HepG2 (cell line): ENCODE measurements around the gene CDX2. TPM values are rescaled to one million over a fixed set of nuclear protein-coding genes. Genes with fewer than 3 reads are reported as not detected.

Experiments used
- ATAC-seq: fragments of 200-7000 bp; cut with Tn5 transposase; 3 replicates; pipeline ENCODE4 v1.9.1; 2020; ENCODE audit warnings: mild to moderate bottlenecking, moderate library complexity
- BruUV-seq: library from RNA; stranded (reverse); fragments of 400-500 nt; replicated peaks from 2 replicates; lab custom pipeline; 2021; lab: Mats Ljungman, UMichigan
- CTCF ChIA-PET: fragments of 300-600 bp; formaldehyde crosslinking; extraction: SDS; loops from one replicate; lab custom pipeline; 2021; ENCODE audit warnings: low total read pairs, inconsistent platforms, low intra/inter-chr PET ratio; lab: Yijun Ruan, JAX
- POLR2A ChIA-PET: fragments of 350-600 bp; sonication (Branson Sonifier 250); formaldehyde crosslinking; loops from one replicate; lab custom pipeline; 2020; ENCODE audit warnings: antibody characterized with exemption, inconsistent platforms; lab: Yijun Ruan, JAX
- DNase-seq: peaks from one replicate; pipeline ENCODE4 v3.0.0-alpha.2; 2015; ENCODE audit warnings: low spot score
- FAIRE-seq: peaks from 3 replicates; lab custom pipeline; 2011; peaks lifted over from hg19 to GRCh38; lab: Jason Lieb, UNC
- H2AFZ ChIP-seq: one replicate; pipeline ENCODE4 v1.6.1; 2011; ENCODE audit warnings: low read length, inconsistent platforms
- H3K27ac ChIP-seq: fragments of 300-600 bp; 3 replicates; pipeline ENCODE4 v1.8.0; 2011; ENCODE audit warnings: mixed run types, mild to moderate bottlenecking, mixed read lengths, low read length, inconsistent platforms; ENCODE audit not compliant: insufficient read depth; ENCODE audit errors: extremely low read length
- H3K27me3 ChIP-seq, 2 experiments: fragments of 200-600 bp in 1 of 2; 2 replicates in 1 of 2; 3 replicates in 1 of 2; pipeline versions ENCODE4 v1.6.0 to v1.8.0; 2011; ENCODE audit warnings: low read length in 2 of 2, mild to moderate bottlenecking in 2 of 2, moderate library complexity in 2 of 2, inconsistent platforms in 1 of 2; ENCODE audit not compliant: insufficient read depth in 2 of 2, control insufficient read depth in 1 of 2
- H3K36me3 ChIP-seq, 2 experiments: fragments of 200-600 bp in 1 of 2; replicated peaks in 1 of 2; 2 replicates in 1 of 2; 3 replicates in 1 of 2; pipeline versions ENCODE4 v1.5.1 to v1.8.0; 2011; ENCODE audit warnings: low read length in 2 of 2, inconsistent platforms in 1 of 2; ENCODE audit not compliant: insufficient read depth in 2 of 2, control insufficient read depth in 1 of 2
- H3K4me1 ChIP-seq: 2 replicates; pipeline ENCODE4 v1.5.1; 2012; ENCODE audit warnings: low read length, inconsistent platforms; ENCODE audit not compliant: insufficient read depth
- H3K4me2 ChIP-seq: 2 replicates; pipeline ENCODE4 v1.6.0; 2011; ENCODE audit warnings: low read depth, low read length, inconsistent platforms
- H3K4me3 ChIP-seq, 3 experiments: fragments of 200-600 bp in 1 of 3; sonication (generic), shearing (Covaris generic) in 1 of 3; replicated peaks in 1 of 3; 2 replicates each; pipeline ENCODE4 v1.5.1; 2011 to 2016; ENCODE audit warnings: low read length in 3 of 3, inconsistent platforms in 2 of 3, low read depth in 2 of 3, mild to moderate bottlenecking in 2 of 3, control low read depth in 1 of 3, mixed read lengths in 1 of 3; ENCODE audit not compliant: insufficient read depth in 1 of 3
- H3K79me2 ChIP-seq: one replicate; pipeline ENCODE4 v1.6.1; 2011; ENCODE audit warnings: low read length, inconsistent platforms; ENCODE audit not compliant: insufficient read depth
- H3K9ac ChIP-seq: 2 replicates; pipeline ENCODE4 v1.6.0; 2011; ENCODE audit warnings: mild to moderate bottlenecking, low read depth, low read length, inconsistent platforms; ENCODE audit not compliant: insufficient read depth
- H3K9me3 ChIP-seq: 2 replicates; pipeline ENCODE4 v1.5.1; 2012; ENCODE audit warnings: mild to moderate bottlenecking, low read length
- H4K20me1 ChIP-seq: 2 replicates; pipeline ENCODE4 v1.6.0; 2011; ENCODE audit warnings: inconsistent platforms, mild to moderate bottlenecking, low read length, moderate library complexity; ENCODE audit not compliant: insufficient read depth
- EZH2 ChIP-seq: conservative IDR thresholded peaks from 2 replicates; pipeline ENCODE4 v1.6.1; 2012; ENCODE audit warnings: mild to moderate bottlenecking, low read depth, low read length, moderate library complexity
- IKZF1 ChIP-seq: fragments of 450-650 bp; IDR thresholded peaks from 2 replicates; pipeline ENCODE4 v1.7.1; 2016
- JUND ChIP-seq: sonication (generic); formaldehyde crosslinking; IDR thresholded peaks from 2 replicates; pipeline ENCODE4 v1.8.0; 2022; ENCODE audit warnings: mild to moderate bottlenecking, missing genetic modification reagents
- NCOA5 ChIP-seq: sonication (generic); formaldehyde crosslinking; IDR thresholded peaks from 2 replicates; pipeline ENCODE4 v1.4.0; 2020; ENCODE audit warnings: missing genetic modification reagents
- PAWR ChIP-seq: sonication (generic); formaldehyde crosslinking; IDR thresholded peaks from 2 replicates; pipeline ENCODE4 v1.4.0; 2020; ENCODE audit warnings: missing genetic modification reagents, mild to moderate bottlenecking, borderline replicate concordance
- RXRB ChIP-seq: IDR thresholded peaks from 2 replicates; pipeline ENCODE4 v1.6.1; 2016; ENCODE audit warnings: borderline replicate concordance, missing genetic modification reagents, missing compliant biosample characterization
- SSRP1 ChIP-seq: IDR thresholded peaks from 2 replicates; pipeline ENCODE4 v1.6.1; 2016; ENCODE audit warnings: control low read depth
- TAF1 ChIP-seq: sonication (generic); formaldehyde crosslinking; IDR thresholded peaks from 2 replicates; pipeline ENCODE4 v1.4.0; 2020; ENCODE audit warnings: missing genetic modification reagents
- ZNF780A ChIP-seq: sonication (generic); formaldehyde crosslinking; IDR thresholded peaks from 2 replicates; pipeline ENCODE4 v1.8.0; 2022; ENCODE audit warnings: mild to moderate bottlenecking, missing genetic modification reagents, moderate library complexity
- ZNF788 ChIP-seq: sonication (generic); formaldehyde crosslinking; IDR thresholded peaks from 2 replicates; pipeline ENCODE4 v1.5.0; 2020; ENCODE audit warnings: mild to moderate bottlenecking, missing genetic modification reagents, borderline replicate concordance
- WGBS: methylation state at CpG from one replicate; pipeline ENCODE4 v1.1.6; 2017; ENCODE audit warnings: low lambda C conversion rate; 5-methylcytosine and 5-hydroxymethylcytosine counted together
- in situ Hi-C: cut with HindIII; loops from 2 replicates; pipeline ENCODE4 v1.10.0; 2017; ENCODE audit warnings: low pct_unique_long_range_greater_than_20kb; ENCODE audit not compliant: extremely low pct_ligation_motif_present
- intact Hi-C: fragments of 100-400 bp; cut with micrococcal nuclease; formaldehyde crosslinking; loops from one replicate; pipeline ENCODE4 v1.10.0; 2022; ENCODE audit not compliant: unreplicated experiment
- polyA plus RNA-seq, 8 experiments: library from polyadenylated mRNA; depleted of rRNA in 3 of 8; stranded (reverse) in 7 of 8; unstranded in 1 of 8; fragments of >200 nt; fragmentation: Illumina TruSeq in 4 of 8; extraction: Trizol in 4 of 8; gene quantifications; 2 replicates each; pipeline versions ENCODE4 v1.2.1 to v1.2.3, GENCODE V29; 2011 to 2016; ENCODE audit warnings: low read depth in 4 of 8, missing spikeins in 1 of 8, mixed read lengths in 1 of 8; ENCODE audit not compliant: insufficient read depth in 1 of 8
- total RNA-seq, 5 experiments: library from RNA; depleted of rRNA; stranded (reverse); fragments of >200 nt; fragmentation: Illumina TruSeq; extraction: Trizol; gene quantifications; 2 replicates each; pipeline ENCODE4 v1.2.3, GENCODE V29; 2016; ENCODE audit warnings: low read depth in 1 of 5
- TF ChIP-seq, protein P1 (sequence below): sonication (generic); formaldehyde crosslinking; IDR thresholded peaks from 2 replicates; pipeline ENCODE4 v1.5.1; 2020; ENCODE audit warnings: mild to moderate bottlenecking, missing genetic modification reagents, moderate library complexity

CDX2 gene
- total and polyA plus RNA-seq, 2 of the 13 experiments (the other 11 are each of a cell fraction or from before 2014, with no cell fraction given): 0.04 TPM; not detected in 1

DNA sequence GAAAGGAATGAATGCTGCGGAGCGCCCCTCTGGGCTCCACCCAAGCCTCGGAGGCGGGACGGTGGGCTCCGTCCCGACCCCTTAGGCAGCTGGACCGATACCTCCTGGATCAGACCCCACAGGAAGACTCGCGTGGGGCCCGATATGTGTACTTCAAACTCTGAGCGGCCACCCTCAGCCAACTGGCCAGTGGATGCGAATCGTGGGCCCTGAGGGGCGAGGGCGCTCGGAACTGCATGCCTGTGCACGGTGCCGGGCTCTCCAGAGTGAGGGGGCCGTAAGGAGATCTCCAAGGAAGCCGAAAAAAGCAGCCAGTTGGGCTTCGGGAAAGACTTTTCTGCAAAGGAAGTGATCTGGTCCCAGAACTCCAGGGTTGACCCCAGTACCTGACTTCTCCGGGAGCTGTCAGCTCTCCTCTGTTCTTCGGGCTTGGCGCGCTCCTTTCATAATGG lies 40.7 kb downstream of the CDX2 start:
- BruUV-seq: no TSS peak
- no peak for DNase-seq
- in situ Hi-C loops: no loop called here
- 43% methylated on average over 14 of the region's 26 CpGs for WGBS
- Histone ChIP-seq H3K4me3 (no peak overlapping the region), H3K27ac (no peak overlapping the region), H3K79me2 (no peaks in the 10 kb centered on the region), H3K9ac (no peak overlapping the region), H3K4me1 (no peaks in the 10 kb centered on the region), H3K27me3 (0 out of 5 replicates have a peak, but pooled peaks cover 0 to 7% of the 10 kb centered on the region in 2 experiments), H2AFZ (no peak overlapping the region), H3K9me3 (no peaks in the 10 kb centered on the region), H4K20me1 (no peaks in the 10 kb centered on the region), H3K36me3 (no peaks in the 10 kb centered on the region), H3K4me2 (no peak overlapping the region)
- intact Hi-C loops: no loop called here
- POLR2A ChIA-PET: no interaction called here
- TF ChIP-seq SSRP1 (CRISPR knock-in tag) (no peak), ZNF780A (CRISPR knock-in tag) (no peak), JUND (CRISPR knock-in tag) (no peak), RXRB (CRISPR knock-in tag) (no peak)
- no peak for ATAC-seq
- CTCF ChIA-PET: no interaction called here
- no peak for FAIRE-seq

DNA sequence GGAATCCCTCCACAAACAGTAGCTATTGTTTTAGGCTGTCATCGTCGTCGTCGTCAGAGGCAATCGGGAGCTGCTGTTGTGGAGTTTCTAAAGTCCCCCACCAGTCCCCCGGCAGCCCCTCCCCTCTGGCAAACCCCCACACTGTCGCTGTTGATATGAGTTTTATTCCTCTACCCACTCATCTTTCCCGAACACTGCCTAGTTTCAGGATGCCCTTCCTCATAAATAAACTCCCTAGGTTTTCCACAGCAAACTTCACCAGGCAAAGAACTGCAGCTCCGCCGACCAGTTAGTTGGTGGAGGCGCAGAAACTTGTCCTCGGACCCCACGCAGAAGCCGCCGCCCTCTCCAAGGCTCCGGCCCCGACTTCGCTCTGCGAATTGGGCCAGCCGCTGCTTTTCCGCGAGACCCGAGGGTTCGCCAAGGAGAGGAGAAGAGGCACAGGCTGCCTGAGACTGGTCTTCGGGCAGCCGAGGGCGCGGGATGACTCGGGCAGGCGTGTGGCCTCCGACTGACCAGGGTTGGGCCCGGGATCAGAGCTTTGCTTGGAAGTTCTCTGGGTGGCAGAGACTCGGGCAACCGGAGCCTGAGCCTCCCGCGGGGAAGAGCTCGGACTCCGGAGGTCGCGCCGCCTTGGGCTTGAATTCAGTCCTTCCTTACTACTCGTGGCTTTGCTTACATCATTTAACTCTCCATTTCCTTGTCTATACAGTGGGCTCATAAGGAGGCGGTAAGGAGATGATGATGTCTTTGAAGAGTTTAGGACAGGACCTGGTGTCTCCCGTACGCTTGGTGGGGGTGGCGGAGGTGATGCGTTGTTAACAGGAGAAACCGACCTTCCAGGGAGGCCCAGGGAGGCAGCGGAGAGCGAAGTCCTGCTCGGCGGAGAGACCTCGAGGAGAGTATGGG lies 41.4 kb downstream of the CDX2 start:
- ATAC-seq: no peak
- Histone ChIP-seq H4K20me1 (no peaks in the 10 kb centered on the region), H3K27ac (no peak overlapping the region), H3K27me3 (0 out of 5 replicates have a peak, but pooled peaks cover 0 to 9% of the 10 kb centered on the region in 2 experiments), H3K79me2 (no peaks in the 10 kb centered on the region), H3K4me3 (no peak overlapping the region), H3K9ac (no peak overlapping the region), H3K4me1 (no peaks in the 10 kb centered on the region), H3K4me2 (no peak overlapping the region), H3K36me3 (no peaks in the 10 kb centered on the region), H2AFZ (no peak overlapping the region), H3K9me3 (no peaks in the 10 kb centered on the region)
- no peak for TF ChIP-seq EZH2
- TF ChIP-seq, protein P1, sequence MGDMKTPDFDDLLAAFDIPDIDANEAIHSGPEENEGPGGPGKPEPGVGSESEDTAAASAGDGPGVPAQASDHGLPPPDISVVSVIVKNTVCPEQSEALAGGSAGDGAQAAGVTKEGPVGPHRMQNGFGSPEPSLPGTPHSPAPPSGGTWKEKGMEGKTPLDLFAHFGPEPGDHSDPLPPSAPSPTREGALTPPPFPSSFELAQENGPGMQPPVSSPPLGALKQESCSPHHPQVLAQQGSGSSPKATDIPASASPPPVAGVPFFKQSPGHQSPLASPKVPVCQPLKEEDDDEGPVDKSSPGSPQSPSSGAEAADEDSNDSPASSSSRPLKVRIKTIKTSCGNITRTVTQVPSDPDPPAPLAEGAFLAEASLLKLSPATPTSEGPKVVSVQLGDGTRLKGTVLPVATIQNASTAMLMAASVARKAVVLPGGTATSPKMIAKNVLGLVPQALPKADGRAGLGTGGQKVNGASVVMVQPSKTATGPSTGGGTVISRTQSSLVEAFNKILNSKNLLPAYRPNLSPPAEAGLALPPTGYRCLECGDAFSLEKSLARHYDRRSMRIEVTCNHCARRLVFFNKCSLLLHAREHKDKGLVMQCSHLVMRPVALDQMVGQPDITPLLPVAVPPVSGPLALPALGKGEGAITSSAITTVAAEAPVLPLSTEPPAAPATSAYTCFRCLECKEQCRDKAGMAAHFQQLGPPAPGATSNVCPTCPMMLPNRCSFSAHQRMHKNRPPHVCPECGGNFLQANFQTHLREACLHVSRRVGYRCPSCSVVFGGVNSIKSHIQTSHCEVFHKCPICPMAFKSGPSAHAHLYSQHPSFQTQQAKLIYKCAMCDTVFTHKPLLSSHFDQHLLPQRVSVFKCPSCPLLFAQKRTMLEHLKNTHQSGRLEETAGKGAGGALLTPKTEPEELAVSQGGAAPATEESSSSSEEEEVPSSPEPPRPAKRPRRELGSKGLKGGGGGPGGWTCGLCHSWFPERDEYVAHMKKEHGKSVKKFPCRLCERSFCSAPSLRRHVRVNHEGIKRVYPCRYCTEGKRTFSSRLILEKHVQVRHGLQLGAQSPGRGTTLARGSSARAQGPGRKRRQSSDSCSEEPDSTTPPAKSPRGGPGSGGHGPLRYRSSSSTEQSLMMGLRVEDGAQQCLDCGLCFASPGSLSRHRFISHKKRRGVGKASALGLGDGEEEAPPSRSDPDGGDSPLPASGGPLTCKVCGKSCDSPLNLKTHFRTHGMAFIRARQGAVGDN (CRISPR knock-in tag): no peak
- TF ChIP-seq PAWR (CRISPR knock-in tag): no peak
- TF ChIP-seq ZNF788 (CRISPR knock-in tag): no peak
- no peak for TF ChIP-seq NCOA5 (CRISPR knock-in tag)
- no peak for TF ChIP-seq IKZF1
- TF ChIP-seq TAF1 (CRISPR knock-in tag): no peak
- in situ Hi-C loops (no loop called here), intact Hi-C loops (no loop called here)
- no peak for DNase-seq
- FAIRE-seq: no peak
- WGBS: 80% methylated on average over 51 of the region's 53 CpGs
- no TSS peak for BruUV-seq
- ChIA-PET POLR2A (no interaction called here), CTCF (no interaction called here)
